ENCODE results near the gene APRT. TPM values are rescaled to one million over a fixed set of nuclear protein-coding genes. Genes with fewer than 3 reads are reported as not detected.

Gene APRT
- total RNA-seq, 1 experiment from 2014 or later = 311 TPM

GRCh38 chr16:88813269-88814143 is 1.8 kb upstream of the APRT start:
- Histone ChIP-seq H3K36me3 (ENCODE audit: control insufficient read depth in 1 of 2, insufficient read depth in 2 of 2, low read length in 2 of 2) (peaks cover 0 to 21% of the 10 kb centered on the region in 2 experiments; a peak in 1 of 4 replicates), H3K4me2 (ENCODE audit: low read length) (peak overlapping the region; percentile 94), H4K20me1 (ENCODE audit: insufficient read depth) (no peaks in the 10 kb centered on the region; the same call in 1 of the 2 replicates), H3K4me1 (ENCODE audit: control insufficient read depth in 1 of 2, insufficient read depth in 2 of 2, low read length in 2 of 2) (peaks cover 22 to 53% of the 10 kb centered on the region in 2 experiments), H3K4me3 (replicated peaks in 1 of 2; ENCODE audit: low read depth in 1 of 2, low read length in 2 of 2) (peak overlapping the region; percentile 72 to 75), H3K27me3 (ENCODE audit: insufficient read depth, low read length) (no peaks in the 10 kb centered on the region), H3K79me2 (ENCODE audit: insufficient read depth, low read length) (peaks cover 24% of the 10 kb centered on the region), H3K9me2 (ENCODE audit: insufficient read depth) (no peaks in the 10 kb centered on the region), H3K27ac (ENCODE audit: low read depth, low read length) (peak overlapping the region; percentile 100), H2AFZ (ENCODE audit: low read depth, low read length, poor library complexity, severe bottlenecking) (no peak overlapping the region), H3K9me3 (ENCODE audit: control insufficient read depth in 1 of 2, insufficient read depth in 1 of 2, low read depth in 1 of 2, low read length in 2 of 2) (no peaks in the 10 kb centered on the region), H3K9ac (ENCODE audit: low read length) (peak overlapping the region; percentile 87)
- CTCF ChIA-PET = interaction anchor here (1.2 to 4.9 kb wide), 5 partner anchors 29 to 379 kb away, joined by 4 to 33 read pairs (median 8); partner anchors contain the start of genes GALNS, PIEZO1 and TRAPPC2L
- DNase-seq (ENCODE audit: low read depth, low spot score) (no peak), ATAC-seq (no peak)
- RAD21 ChIA-PET (ENCODE audit: low non-redundant PET in 1 of 2, low total read pairs in 2 of 2, uncharacterized antibody in 2 of 2, unreplicated experiment in 2 of 2) = no interaction called here
- TF ChIP-seq REST (IDR thresholded peaks at IDR 0.05; ENCODE audit: low read depth) (no peak), CEBPB (IDR thresholded peaks at IDR 0.05; ENCODE audit: low read depth) (no peak), POLR2AphosphoS5 (IDR thresholded peaks at IDR 0.05; ENCODE audit: low read depth, low read length) (0 out of 2 replicates have a peak, but pooled peaks have one; percentile 9), POLR2A (IDR thresholded peaks at IDR 0.05; ENCODE audit: borderline replicate concordance, extremely low read depth, insufficient read depth, insufficient read length) (peak; percentile 73)
- POLR2A ChIA-PET = interaction anchor here (2.8 to 3.0 kb wide), 2 partner anchors 358 to 379 kb away, joined by 8 to 11 read pairs; partner anchors contain the start of gene CDH15
- no TSS peak for BruUV-seq (replicated peaks)
- intact Hi-C loops (cut with micrococcal nuclease) = loop anchor here (2.0 to 10.0 kb wide), 3 partner anchors 241 to 751 kb away; partner anchors contain the start of genes CDH15 and RPL13
